LNCaP clone FGC (cell line): ENCODE measurements around the gene HSPB6.

ENCODE experiments used
- DNase-seq: peaks from one replicate; pipeline ENCODE4 v3.0.0-alpha.2; 2011; ENCODE audit warnings: low read depth
- H3K4me3 ChIP-seq: 2 replicates; pipeline ENCODE4 v1.5.1; 2011; ENCODE audit warnings: mild to moderate bottlenecking, low read depth, low read length, control low read depth
- CTCF ChIP-seq: IDR thresholded peaks from 2 replicates; pipeline ENCODE4 v1.5.1; 2012; ENCODE audit warnings: mild to moderate bottlenecking; ENCODE audit not compliant: control insufficient read depth, insufficient read depth; ENCODE audit errors: extremely low read depth

The HSPB6 gene

GRCh38 chr19:35789195-35789977 is 32.6 kb upstream of the HSPB6 start:
- H3K4me3 ChIP-seq: no peak overlapping the region
- no peak for TF ChIP-seq CTCF
- DNase-seq: no peak

- no peak overlapping the region for H3K4me3 ChIP-seq
- no peak for DNase-seq
- TF ChIP-seq CTCF: no peak
Observed at GRCh38 chr19:35788205-35788960, 31.6 kb upstream of the HSPB6 start.

DNA sequence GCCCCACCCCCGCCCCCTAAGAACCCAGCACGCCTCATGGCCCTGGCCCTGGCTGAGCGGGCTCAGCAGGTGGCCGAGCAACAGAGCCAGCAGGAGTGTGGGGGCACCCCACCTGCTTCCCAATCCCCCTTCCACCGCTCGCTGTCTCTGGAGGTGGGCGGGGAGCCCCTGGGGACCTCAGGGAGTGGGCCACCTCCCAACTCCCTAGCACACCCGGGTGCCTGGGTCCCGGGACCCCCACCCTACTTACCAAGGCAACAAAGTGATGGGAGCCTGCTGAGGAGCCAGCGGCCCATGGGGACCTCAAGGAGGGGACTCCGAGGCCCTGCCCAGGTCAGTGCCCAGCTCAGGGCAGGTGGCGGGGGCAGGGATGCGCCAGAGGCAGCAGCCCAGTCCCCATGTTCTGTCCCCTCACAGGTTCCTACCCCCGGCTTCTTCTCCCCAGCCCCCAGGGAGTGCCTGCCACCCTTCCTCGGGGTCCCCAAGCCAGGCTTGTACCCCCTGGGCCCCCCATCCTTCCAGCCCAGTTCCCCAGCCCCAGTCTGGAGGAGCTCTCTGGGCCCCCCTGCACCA is 30.5 kb upstream of the HSPB6 start:
- no peak for TF ChIP-seq CTCF
- DNase-seq: no peak
- H3K4me3 ChIP-seq: no peak overlapping the region

DNA sequence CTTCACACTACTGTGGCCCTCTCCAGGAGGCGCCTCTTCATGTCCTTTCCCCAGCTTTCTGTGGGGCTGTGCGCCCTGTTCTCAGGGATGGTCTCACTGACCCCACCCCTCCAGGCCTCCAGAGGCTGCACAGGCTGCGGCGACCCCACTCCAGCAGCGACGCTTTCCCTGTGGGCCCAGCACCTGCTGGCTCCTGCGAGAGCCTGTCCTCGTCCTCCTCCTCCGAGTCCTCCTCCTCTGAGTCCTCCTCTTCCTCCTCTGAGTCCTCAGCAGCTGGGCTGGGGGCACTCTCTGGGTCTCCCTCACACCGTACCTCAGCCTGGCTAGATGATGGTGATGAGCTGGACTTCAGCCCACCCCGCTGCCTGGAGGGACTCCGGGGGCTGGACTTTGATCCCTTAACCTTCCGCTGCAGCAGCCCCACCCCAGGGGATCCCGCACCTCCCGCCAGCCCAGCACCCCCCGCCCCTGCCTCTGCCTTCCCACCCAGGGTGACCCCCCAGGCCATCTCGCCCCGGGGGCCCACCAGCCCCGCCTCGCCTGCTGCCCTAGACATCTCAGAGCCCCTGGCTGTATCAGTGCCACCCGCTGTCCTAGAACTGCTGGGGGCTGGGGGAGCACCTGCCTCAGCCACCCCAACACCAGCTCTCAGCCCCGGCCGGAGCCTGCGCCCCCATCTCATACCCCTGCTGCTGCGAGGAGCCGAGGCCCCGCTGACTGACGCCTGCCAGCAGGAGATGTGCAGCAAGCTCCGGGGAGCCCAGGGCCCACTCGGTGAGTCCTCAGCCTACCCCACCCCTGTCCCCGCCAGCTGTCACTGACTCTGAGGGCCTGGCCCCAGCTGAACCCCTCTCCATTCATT is 29.7 kb upstream of the HSPB6 start:
- no peak for TF ChIP-seq CTCF
- no peak for DNase-seq
- H3K4me3 ChIP-seq: no peak overlapping the region

GRCh38 chr19:35785339-35785627 is 28.5 kb upstream of the HSPB6 start:
- no peak for TF ChIP-seq CTCF
- DNase-seq: no peak
- no peak overlapping the region for H3K4me3 ChIP-seq

DNA sequence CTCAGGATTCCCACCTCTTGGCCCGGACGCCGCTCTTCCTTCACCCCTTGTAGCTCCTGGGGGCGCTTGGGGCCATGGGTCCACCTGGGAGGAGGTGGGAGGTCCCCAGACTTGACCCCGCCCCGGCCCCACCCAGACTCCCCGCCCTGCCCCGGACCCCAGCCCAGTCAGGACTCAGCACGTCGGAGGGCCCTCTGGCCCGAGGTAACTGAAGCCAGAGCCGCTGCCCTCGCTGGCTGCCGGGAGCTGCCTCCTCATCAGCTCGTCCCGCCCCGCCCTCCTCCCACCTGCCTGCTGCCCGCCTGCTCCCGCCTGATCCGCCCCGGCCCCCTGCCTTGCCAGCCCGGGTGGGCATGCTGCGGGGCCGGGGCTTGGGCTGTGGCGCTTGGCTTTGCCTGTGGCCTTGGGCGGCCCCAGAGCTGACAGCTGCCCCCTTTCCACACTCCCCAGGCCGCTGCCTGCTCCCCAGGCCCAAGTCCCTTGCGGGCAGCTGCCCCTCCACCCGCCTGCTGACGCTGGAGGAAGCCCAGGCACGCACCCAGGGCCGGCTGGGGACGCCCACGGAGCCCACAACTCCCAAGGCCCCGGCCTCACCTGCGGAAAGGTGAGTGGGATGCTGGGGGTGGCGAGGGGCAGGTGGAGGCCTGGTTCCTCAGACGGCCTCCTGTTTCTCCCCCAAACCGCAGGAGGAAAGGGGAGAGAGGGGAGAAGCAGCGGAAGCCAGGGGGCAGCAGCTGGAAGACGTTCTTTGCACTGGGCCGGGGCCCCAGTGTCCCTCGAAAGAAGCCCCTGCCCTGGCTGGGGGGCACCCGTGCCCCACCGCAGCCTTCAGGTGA is 27.9 kb upstream of the HSPB6 start:
- no peak for DNase-seq
- H3K4me3 ChIP-seq: no peak overlapping the region
- TF ChIP-seq CTCF: no peak
